Measurements from ENCODE around the gene RIMS3.

Gene RIMS3

GRCh38 chr1:40691538-40692428, 26.3 kb upstream of the RIMS3 start, which contains the start of gene NFYC:
TSS of gene NFYC (plus strand) at chr1:40691704. CDS start at chr1:40738844, 47,140 bp downstream.
- peak; percentile 93 for DNase-seq (ENCODE audit: low read depth in 2 of 2)

- no peak for DNase-seq (ENCODE audit: low read depth in 2 of 2)
Measured at GRCh38 chr1:40690771-40691537, 25.5 kb upstream of the RIMS3 start.

- DNase-seq (ENCODE audit: low read depth in 2 of 2), result no peak
Measured at GRCh38 chr1:40689737-40690136, 24.3 kb upstream of the RIMS3 start.

- no peak for DNase-seq (ENCODE audit: low read depth in 2 of 2)
Measured at GRCh38 chr1:40687661-40688060, 22.2 kb upstream of the RIMS3 start.

- DNase-seq (ENCODE audit: low read depth in 2 of 2), result no peak
Measured at GRCh38 chr1:40687059-40687458, 21.6 kb upstream of the RIMS3 start.

- no peak for DNase-seq (ENCODE audit: low read depth in 2 of 2)
Measured at GRCh38 chr1:40684669-40685068, 19.2 kb upstream of the RIMS3 start.

- DNase-seq (ENCODE audit: low read depth in 2 of 2), result no peak
Measured at GRCh38 chr1:40679165-40679953, 13.9 kb upstream of the RIMS3 start.

- no peak for DNase-seq (ENCODE audit: low read depth in 2 of 2)
Measured at GRCh38 chr1:40676501-40676900, 11.0 kb upstream of the RIMS3 start.

- DNase-seq (ENCODE audit: low read depth in 2 of 2), result no peak
Measured at GRCh38 chr1:40673452-40673851, 8.0 kb upstream of the RIMS3 start.

- DNase-seq (ENCODE audit: low read depth in 2 of 2), result peak; percentile 68 to 70
Measured at GRCh38 chr1:40668769-40669525, 3.5 kb upstream of the RIMS3 start.

GRCh38 chr1:40664791-40665190, 691 bp downstream of the RIMS3 start:
- DNase-seq (ENCODE audit: low read depth in 2 of 2), result no peak

GRCh38 chr1:40664167-40664537, 1.3 kb downstream of the RIMS3 start:
- no peak for DNase-seq (ENCODE audit: low read depth in 2 of 2)

GRCh38 chr1:40663324-40664166, 1.9 kb downstream of the RIMS3 start:
- no peak for DNase-seq (ENCODE audit: low read depth in 2 of 2)

- peak; percentile 12 to 18 for DNase-seq (ENCODE audit: low read depth in 2 of 2)
Measured at GRCh38 chr1:40662864-40663263, 2.6 kb downstream of the RIMS3 start.

GRCh38 chr1:40662151-40662550, 3.3 kb downstream of the RIMS3 start:
- DNase-seq (ENCODE audit: low read depth in 2 of 2), result no peak

GRCh38 chr1:40661678-40662077, 3.8 kb downstream of the RIMS3 start:
- DNase-seq (ENCODE audit: low read depth in 2 of 2), result no peak

- DNase-seq (ENCODE audit: low read depth in 2 of 2), result no peak
Measured at GRCh38 chr1:40659649-40659947, 5.9 kb downstream of the RIMS3 start.

- DNase-seq (ENCODE audit: low read depth in 2 of 2), result no peak
Measured at GRCh38 chr1:40658751-40659648, 6.5 kb downstream of the RIMS3 start.

GRCh38 chr1:40657046-40657445, 8.4 kb downstream of the RIMS3 start:
- no peak for DNase-seq (ENCODE audit: low read depth in 2 of 2)
